ENCODE data around the gene TRMT1. TPM values are rescaled to one million over a fixed set of nuclear protein-coding genes. Genes with fewer than 3 reads are reported as not detected.
A peak's percentile ranks its signal among the peaks of the same experiment; 100 is the strongest.

TRMT1 gene
- total and polyA plus RNA-seq, 2 donors (not counting 1 experiment from before 2014, with no cell fraction given): 91.8 to 281 TPM

DNA sequence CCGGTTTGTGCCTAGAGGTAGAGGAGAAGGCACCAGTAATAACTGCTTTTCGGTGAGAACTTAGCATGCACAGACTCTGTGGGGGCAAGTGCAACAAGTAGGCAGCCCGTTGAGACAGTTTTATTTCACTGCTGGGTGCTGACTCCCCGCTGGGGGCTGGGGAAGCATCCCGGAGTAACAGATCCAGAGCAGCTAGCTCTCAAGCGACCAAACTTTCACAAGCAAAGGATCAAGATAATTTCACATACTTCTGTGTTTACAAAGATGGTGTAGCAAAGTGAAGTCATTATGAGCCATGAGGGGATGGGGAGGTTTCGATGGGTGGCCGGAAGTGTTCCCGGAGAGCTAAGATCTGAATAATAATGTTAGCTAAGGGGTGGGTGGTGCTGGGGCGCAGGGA lies 4.3 kb upstream of the TRMT1 start:
- no peaks in the 10 kb centered on the region for H3K27me3 ChIP-seq (replicated peaks in 1 of 4; ENCODE audit: control extremely low read depth in 1 of 4, control insufficient read depth in 3 of 4, insufficient read depth in 4 of 4, low read length in 3 of 4)
- H3K4me1 ChIP-seq (ENCODE audit: control insufficient read depth in 2 of 2, insufficient read depth in 2 of 2, low read length in 2 of 2): peaks cover 21 to 40% of the 10 kb centered on the region in 2 donors
- H4K20me1 ChIP-seq (ENCODE audit: control insufficient read depth, insufficient read depth, low read length, poor library complexity, severe bottlenecking): peaks cover 31% of the 10 kb centered on the region
- WGBS (ENCODE audit: insufficient coverage): 91% methylated on average over 8 of the region's 10 CpGs
- no peaks in the 10 kb centered on the region for H3K27me3 Mint-ChIP-seq
- peaks cover 48% of the 10 kb centered on the region for H3K4me1 Mint-ChIP-seq
- H3K36me3 ChIP-seq (replicated peaks in 1 of 2; ENCODE audit: control extremely low read depth in 1 of 2, control insufficient read depth in 1 of 2, extremely low read depth in 1 of 2, insufficient read depth in 2 of 2, low read length in 1 of 2): no peaks in the 10 kb centered on the region
- H3K27ac Mint-ChIP-seq: no peak overlapping the region
- POLR2A ChIA-PET: no interaction called here
- ATAC-seq (ENCODE audit: low read depth): no peak
- no peak overlapping the region for H3K4me3 ChIP-seq (ENCODE audit: control extremely low read depth in 1 of 5, extremely low read depth in 1 of 5, insufficient read depth in 1 of 5, low read depth in 2 of 5, low read length in 4 of 5)
- intact Hi-C loops (cut with micrococcal nuclease): no loop called here
- H3K79me2 ChIP-seq (ENCODE audit: control insufficient read depth, insufficient read depth, low read length): peaks cover 72% of the 10 kb centered on the region
- CTCF ChIA-PET: interaction anchor here (0.7 to 1.3 kb wide), 3 partner anchors 12 to 89 kb away, joined by 3 read pairs; no protein-coding TSS in a partner anchor
- H3K9me3 Mint-ChIP-seq (ENCODE audit: insufficient read depth): no peaks in the 10 kb centered on the region
- H3K9ac ChIP-seq (ENCODE audit: low read length): no peak overlapping the region
- TF ChIP-seq EZH2 (IDR thresholded peaks at IDR 0.05; ENCODE audit: borderline replicate concordance, insufficient read depth, low read depth, low read length, poor library complexity, severe bottlenecking): no peak
- TF ChIP-seq, protein P1, sequence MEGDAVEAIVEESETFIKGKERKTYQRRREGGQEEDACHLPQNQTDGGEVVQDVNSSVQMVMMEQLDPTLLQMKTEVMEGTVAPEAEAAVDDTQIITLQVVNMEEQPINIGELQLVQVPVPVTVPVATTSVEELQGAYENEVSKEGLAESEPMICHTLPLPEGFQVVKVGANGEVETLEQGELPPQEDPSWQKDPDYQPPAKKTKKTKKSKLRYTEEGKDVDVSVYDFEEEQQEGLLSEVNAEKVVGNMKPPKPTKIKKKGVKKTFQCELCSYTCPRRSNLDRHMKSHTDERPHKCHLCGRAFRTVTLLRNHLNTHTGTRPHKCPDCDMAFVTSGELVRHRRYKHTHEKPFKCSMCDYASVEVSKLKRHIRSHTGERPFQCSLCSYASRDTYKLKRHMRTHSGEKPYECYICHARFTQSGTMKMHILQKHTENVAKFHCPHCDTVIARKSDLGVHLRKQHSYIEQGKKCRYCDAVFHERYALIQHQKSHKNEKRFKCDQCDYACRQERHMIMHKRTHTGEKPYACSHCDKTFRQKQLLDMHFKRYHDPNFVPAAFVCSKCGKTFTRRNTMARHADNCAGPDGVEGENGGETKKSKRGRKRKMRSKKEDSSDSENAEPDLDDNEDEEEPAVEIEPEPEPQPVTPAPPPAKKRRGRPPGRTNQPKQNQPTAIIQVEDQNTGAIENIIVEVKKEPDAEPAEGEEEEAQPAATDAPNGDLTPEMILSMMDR (IDR thresholded peaks at IDR 0.05): no peak
- no peak for DNase-seq
- H3K4me3 Mint-ChIP-seq: peak overlapping the region; percentile 41
- no peak overlapping the region for H3K27ac ChIP-seq (ENCODE audit: low read length in 2 of 2)
- no peak overlapping the region for H2AFZ ChIP-seq (ENCODE audit: insufficient read depth, low read depth, low read length, poor library complexity, severe bottlenecking)
- H3K4me2 ChIP-seq (replicated peaks; ENCODE audit: low read depth, low read length, poor library complexity, severe bottlenecking): no peak overlapping the region
- peaks cover 0 to 4% (median 0%) of the 10 kb centered on the region in 3 donors for H3K9me3 ChIP-seq (ENCODE audit: control extremely low read depth in 1 of 3, control insufficient read depth in 2 of 3, insufficient read depth in 1 of 3, low read length in 2 of 3)

DNA sequence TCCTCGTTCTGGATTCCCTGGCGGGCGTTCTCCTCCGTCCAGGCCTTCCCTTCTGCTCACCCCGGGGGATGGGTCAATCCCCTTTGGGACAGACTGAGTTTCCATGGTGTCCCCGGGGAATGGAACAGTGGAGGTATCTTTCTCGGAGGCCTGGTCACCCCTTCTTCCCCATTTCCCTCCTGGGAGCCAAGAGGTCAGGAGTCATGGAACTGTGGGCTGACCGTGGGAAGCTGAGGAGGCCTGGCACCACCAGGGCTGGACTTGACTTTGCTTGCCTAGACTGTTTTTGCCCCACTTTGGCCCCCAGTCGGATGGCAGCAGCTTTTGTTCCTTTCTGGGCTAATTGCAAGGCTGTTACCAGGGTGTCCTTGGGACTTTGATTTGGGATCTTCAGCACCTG lies 3.5 kb upstream of the TRMT1 start:
- H3K36me3 ChIP-seq (replicated peaks in 1 of 2; ENCODE audit: control extremely low read depth in 1 of 2, control insufficient read depth in 1 of 2, extremely low read depth in 1 of 2, insufficient read depth in 2 of 2, low read length in 1 of 2): peaks cover 0 to under 1% of the 10 kb centered on the region in 2 experiments
- peak overlapping the region; percentile 97 for H3K4me2 ChIP-seq (replicated peaks; ENCODE audit: low read depth, low read length, poor library complexity, severe bottlenecking)
- DNase-seq (no peak), ATAC-seq (ENCODE audit: low read depth) (no peak)
- peaks cover 26 to 46% of the 10 kb centered on the region in 2 donors for H3K4me1 ChIP-seq (ENCODE audit: control insufficient read depth in 2 of 2, insufficient read depth in 2 of 2, low read length in 2 of 2)
- POLR2A ChIA-PET: no interaction called here
- H3K4me3 Mint-ChIP-seq: peak overlapping the region; percentile 80
- H3K9ac ChIP-seq (ENCODE audit: low read length): no peak overlapping the region
- H2AFZ ChIP-seq (ENCODE audit: insufficient read depth, low read depth, low read length, poor library complexity, severe bottlenecking): no peak overlapping the region
- H3K9me3 ChIP-seq (ENCODE audit: control extremely low read depth in 1 of 3, control insufficient read depth in 2 of 3, insufficient read depth in 1 of 3, low read length in 2 of 3): peaks cover 0 to 4% (median 0%) of the 10 kb centered on the region in 3 donors
- H3K79me2 ChIP-seq (ENCODE audit: control insufficient read depth, insufficient read depth, low read length): peaks cover 76% of the 10 kb centered on the region
- H3K27ac Mint-ChIP-seq: peak overlapping the region; percentile 72
- no peak for TF ChIP-seq EZH2 (IDR thresholded peaks at IDR 0.05; ENCODE audit: borderline replicate concordance, insufficient read depth, low read depth, low read length, poor library complexity, severe bottlenecking)
- TF ChIP-seq, protein P1 (IDR thresholded peaks at IDR 0.05): no peak
- intact Hi-C loops (cut with micrococcal nuclease): no loop called here
- H3K27ac ChIP-seq (ENCODE audit: low read length in 2 of 2): no peak overlapping the region
- 92% methylated on average over 7 of the region's 9 CpGs for WGBS (ENCODE audit: insufficient coverage)
- H3K4me3 ChIP-seq (ENCODE audit: control extremely low read depth in 1 of 5, extremely low read depth in 1 of 5, insufficient read depth in 1 of 5, low read depth in 2 of 5, low read length in 4 of 5): no peak overlapping the region
- peaks cover 38% of the 10 kb centered on the region for H4K20me1 ChIP-seq (ENCODE audit: control insufficient read depth, insufficient read depth, low read length, poor library complexity, severe bottlenecking)
- CTCF ChIA-PET: interaction anchor here (0.6 to 1.3 kb wide), 3 partner anchors 13 to 28 kb away, joined by 3 read pairs; no protein-coding TSS in a partner anchor
- H3K27me3 ChIP-seq (replicated peaks in 1 of 4; ENCODE audit: control extremely low read depth in 1 of 4, control insufficient read depth in 3 of 4, insufficient read depth in 4 of 4, low read length in 3 of 4): no peaks in the 10 kb centered on the region
- H3K27me3 Mint-ChIP-seq: no peaks in the 10 kb centered on the region
- peaks cover 54% of the 10 kb centered on the region for H3K4me1 Mint-ChIP-seq
- H3K9me3 Mint-ChIP-seq (ENCODE audit: insufficient read depth): no peaks in the 10 kb centered on the region

Data from B cell (primary cell).